HG03439 (cell line): ENCODE data around the gene TMCC1.

ENCODE experiments used
- ATAC-seq: cut with Tn5 transposase; IDR thresholded peaks from one replicate; pipeline ENCODE4 v1.9.1; 2021; ENCODE audit warnings: mild to moderate bottlenecking, moderate library complexity; ENCODE audit not compliant: unreplicated experiment

TMCC1 gene

DNA sequence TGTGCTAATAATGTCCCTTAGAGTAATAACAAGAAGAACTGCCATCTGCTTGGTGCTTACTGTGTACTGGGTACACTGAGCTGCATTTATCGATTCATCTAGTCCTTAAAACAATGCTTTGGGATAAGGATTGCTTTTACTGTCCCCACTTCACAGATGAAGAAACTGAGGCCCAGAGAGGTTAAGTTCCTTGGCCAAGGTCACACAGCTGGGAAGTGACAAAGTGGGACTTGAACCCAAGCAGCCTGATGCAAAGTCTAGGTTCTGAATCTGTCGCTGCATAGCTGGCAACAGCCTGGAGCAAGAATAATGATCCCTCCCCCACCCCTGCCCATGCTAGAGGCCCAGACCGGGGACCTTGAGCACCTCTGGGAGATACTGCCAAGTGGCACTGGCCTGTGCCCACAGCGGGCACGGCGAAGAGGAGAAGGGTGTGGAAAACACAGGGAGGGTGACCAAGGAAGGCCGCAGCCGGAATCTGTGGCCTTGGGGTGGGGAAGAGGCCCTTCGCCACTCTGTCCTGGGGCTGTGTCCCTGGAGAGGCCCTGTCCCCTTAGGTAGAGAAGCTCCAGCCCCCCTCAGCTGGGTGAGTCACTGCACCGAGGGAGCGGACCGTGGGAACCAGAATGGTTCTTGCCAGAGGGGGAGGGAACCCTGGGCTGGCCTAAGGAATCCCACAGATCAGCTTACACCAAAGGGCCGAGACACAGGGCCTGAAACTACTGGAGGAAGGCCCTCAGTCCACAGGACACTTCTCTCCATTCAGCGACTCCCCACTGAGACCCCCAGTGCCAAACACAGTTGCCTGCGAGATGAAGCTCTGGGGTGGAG, 290.6 kb downstream of the TMCC1 start:
- no peak for ATAC-seq

DNA sequence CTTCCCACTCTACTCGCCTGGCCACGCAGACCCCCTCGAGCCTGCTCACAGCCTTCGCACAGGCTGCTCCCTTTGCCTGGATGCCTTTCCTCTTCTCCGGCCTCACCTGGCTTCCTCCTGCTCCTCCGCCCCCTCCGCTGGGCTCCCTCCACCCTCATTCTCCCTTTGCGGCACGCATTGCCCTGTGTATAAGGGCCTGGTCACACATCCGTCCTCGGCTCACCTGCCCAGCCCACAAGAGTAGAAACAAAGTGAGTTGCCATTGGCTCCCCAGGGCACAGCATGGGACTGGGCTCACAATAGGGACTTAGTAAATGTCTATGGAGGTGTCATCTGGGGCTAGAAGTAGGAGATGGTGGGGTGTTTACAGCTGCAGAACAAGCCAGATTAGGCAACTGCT, 291.2 kb downstream of the TMCC1 start:
- ATAC-seq = no peak

DNA sequence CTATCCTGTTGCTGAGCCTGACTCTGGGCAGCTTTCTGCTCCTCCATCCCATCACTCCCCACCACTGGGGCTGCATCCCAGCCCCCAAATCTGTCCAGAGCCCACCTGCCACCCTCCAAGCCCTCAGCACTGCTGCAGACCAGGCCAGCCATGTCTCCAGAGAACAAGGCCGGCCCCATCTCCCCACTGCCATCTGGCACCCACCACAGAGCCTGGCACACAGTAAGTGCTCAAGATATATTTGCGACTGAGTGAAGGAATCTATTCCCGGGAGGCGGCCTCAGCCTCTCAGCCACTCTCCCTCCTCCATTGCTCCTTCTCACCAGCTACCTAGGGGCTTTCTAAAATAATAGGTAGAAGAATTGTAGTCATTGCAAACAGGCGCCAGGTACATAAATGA, 291.8 kb downstream of the TMCC1 start:
- no peak for ATAC-seq

DNA sequence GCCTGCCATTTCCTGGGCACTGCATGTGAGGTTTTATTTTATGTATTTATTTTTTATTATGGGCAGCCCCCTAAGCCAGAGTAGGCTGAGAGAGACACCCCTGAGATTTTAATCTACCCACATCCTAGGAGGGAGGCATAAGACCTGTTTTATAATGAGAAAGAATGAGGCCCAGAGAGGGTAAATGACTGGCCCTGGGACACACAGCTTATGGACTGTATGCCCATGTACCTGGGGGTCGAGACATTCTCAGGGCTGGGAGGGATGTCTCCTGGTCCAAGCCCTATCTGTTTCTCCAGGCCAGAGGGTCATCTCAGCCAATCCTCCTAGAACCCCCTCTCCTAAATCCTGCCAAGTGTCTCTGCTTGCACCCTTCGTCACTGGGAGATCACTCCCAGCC, 293.2 kb downstream of the TMCC1 start:
- ATAC-seq = no peak

DNA sequence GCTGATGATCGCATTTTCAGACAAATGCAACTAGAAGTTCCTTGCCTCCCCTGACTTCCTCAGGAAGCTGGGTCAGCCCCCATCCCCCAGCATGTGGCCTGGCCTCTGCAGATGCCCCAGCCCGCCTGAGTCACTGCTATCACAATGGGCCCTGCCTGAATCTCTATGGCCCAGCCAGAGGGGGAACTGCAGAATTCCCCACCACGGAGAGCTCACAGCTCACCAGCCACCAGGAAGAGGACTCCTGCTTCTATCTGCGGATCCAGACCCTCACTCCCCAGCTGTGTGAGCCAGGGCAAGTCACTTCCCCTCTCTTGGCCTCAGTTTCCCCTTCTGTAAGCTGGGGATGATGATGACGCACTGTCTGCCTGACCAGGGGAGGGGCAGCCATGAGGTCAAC, 293.9 kb downstream of the TMCC1 start:
- no peak for ATAC-seq

DNA sequence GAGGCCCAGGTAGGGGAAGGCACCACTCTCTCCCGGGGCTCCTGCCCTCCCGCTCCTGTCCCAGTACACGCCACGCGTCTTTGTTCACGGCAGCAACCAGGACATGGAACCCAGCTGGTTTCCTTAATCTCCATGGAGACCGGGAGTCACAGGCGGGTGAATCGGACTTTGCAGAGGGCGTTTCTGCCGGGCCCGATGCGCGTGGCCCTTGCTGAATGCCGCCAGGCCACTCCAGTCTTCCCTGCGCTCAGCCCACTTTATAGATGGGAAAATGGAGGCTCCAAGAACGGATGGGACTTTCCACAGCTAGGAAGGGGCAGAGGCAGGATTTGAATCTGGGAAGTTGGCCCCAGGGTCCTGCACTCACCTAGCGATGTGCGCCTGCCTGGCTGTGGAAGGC, 294.4 kb downstream of the TMCC1 start:
- ATAC-seq = no peak

DNA sequence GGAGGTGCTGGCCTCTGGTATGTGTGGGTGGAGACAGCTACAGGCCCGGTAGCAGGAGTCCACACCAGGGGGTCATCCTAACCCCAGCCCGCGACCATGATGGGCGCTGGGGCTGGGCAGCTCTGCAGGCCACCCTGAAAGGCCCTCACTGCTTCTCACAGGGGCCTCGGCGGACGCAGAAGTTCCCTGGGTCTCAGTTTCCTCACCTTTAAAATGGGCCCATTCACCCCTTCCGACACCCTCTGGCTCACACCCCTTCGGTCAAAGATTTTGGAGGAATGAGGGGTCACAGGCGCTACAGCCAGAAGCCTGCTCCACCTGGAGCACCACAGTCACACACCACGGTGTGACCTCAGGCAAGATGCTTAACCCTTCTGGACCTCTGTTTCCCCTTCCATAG, 295.0 kb downstream of the TMCC1 start:
- ATAC-seq = no peak

DNA sequence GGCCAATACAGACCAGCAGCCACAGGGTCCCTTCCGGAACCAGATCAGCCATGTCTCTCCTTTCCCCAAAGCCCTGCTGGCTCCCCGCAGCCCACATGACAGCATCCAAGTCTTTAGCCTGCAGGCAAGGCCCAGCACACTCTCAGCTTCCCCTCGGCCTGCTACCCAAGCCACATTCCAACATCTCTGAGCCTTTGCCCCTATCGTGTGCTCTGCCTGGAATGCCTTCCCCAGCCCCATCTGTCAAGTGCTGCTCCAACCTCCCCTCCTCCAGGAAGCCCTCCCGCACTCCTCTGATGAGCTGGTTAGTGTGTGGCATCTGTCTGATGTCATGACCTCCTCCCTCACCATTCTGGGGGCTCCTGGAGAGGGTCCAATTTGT, 295.5 kb downstream of the TMCC1 start:
- ATAC-seq = no peak
